Loucy (cell line): Measurements from ENCODE around the gene SETBP1.

Source experiments
- CTCF ChIP-seq: fragments of 200-600 bp; sonication (generic); conservative IDR thresholded peaks from 2 replicates; pipeline ENCODE4 v1.5.1; 2014; ENCODE audit warnings: mild to moderate bottlenecking, antibody characterized with exemption, low read length
- EZH2phosphoT487 ChIP-seq: fragments of 200-600 bp; IDR thresholded peaks from 2 replicates; pipeline ENCODE4 v1.6.1; 2018; ENCODE audit warnings: antibody characterized with exemption, mild to moderate bottlenecking, moderate library complexity, borderline replicate concordance

GRCh38 chr18:44742126-44742525 lies 61.4 kb downstream of the SETBP1 start:
- TF ChIP-seq CTCF (no peak), EZH2phosphoT487 (no peak)
